Measurements from ENCODE around the gene ST6GAL1.

DNA sequence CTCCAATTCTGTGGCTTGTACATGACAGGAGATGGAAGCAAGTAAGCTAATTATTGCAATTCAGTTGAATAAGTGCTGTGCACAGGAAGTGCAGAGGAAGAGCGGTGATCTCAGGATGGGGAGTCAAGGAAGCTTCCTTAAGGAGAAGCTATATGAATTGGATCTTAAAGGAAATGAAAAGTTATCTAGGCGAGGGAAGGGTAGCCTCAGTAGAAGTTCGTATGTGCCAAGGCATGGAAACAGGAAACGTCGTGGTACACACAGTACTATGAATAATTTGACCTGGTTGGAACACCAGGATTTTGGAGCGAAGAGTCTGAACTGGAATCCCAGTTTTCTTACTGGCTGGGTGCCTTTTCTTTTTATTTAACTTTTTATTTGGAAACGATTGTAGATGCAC is 39.3 kb downstream of the ST6GAL1 start:
- TF ChIP-seq, protein P1, sequence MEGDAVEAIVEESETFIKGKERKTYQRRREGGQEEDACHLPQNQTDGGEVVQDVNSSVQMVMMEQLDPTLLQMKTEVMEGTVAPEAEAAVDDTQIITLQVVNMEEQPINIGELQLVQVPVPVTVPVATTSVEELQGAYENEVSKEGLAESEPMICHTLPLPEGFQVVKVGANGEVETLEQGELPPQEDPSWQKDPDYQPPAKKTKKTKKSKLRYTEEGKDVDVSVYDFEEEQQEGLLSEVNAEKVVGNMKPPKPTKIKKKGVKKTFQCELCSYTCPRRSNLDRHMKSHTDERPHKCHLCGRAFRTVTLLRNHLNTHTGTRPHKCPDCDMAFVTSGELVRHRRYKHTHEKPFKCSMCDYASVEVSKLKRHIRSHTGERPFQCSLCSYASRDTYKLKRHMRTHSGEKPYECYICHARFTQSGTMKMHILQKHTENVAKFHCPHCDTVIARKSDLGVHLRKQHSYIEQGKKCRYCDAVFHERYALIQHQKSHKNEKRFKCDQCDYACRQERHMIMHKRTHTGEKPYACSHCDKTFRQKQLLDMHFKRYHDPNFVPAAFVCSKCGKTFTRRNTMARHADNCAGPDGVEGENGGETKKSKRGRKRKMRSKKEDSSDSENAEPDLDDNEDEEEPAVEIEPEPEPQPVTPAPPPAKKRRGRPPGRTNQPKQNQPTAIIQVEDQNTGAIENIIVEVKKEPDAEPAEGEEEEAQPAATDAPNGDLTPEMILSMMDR (conservative IDR thresholded peaks at IDR 0.05), result no peak
- no peak for TF ChIP-seq EZH2 (IDR thresholded peaks at IDR 0.05; ENCODE audit: low read depth)

Measured in PC-9 (cell line).